GM06990 (cell line): ENCODE measurements around the gene CASP8AP2.

Experiments
- DNase-seq: peaks from one replicate; pipeline ENCODE4 v3.0.0-alpha.2; 2011; ENCODE audit not compliant: insufficient read length; ENCODE audit errors: extremely low read depth
- H3K27me3 ChIP-seq: replicated peaks from 2 replicates; pipeline ENCODE4 v1.6.0; 2011; ENCODE audit warnings: low read length; ENCODE audit not compliant: control insufficient read depth, insufficient read depth
- H3K36me3 ChIP-seq: 2 replicates; pipeline ENCODE4 v1.5.1; 2011; ENCODE audit warnings: low read length; ENCODE audit not compliant: control insufficient read depth, insufficient read depth
- H3K4me3 ChIP-seq: replicated peaks from 2 replicates; pipeline ENCODE4 v1.5.1; 2011; ENCODE audit warnings: low read depth, mild to moderate bottlenecking, control low read depth, low read length
- CTCF ChIP-seq: IDR thresholded peaks from 2 replicates; pipeline ENCODE4 v1.5.1; 2011; ENCODE audit warnings: low read length, control low read depth, mild to moderate bottlenecking, inconsistent platforms; ENCODE audit not compliant: insufficient read depth, poor library complexity, severe bottlenecking

Gene CASP8AP2

GRCh38 chr6:89828988-89829471 lies 650 bp upstream of the CASP8AP2 start:
- Histone ChIP-seq H3K36me3 (no peaks in the 10 kb centered on the region; the same call in 1 of the 2 replicates), H3K27me3 (no peaks in the 10 kb centered on the region), H3K4me3 (peak overlapping the region; percentile 88)
- TF ChIP-seq CTCF: no peak
- no peak for DNase-seq

GRCh38 chr6:89830170-89830809 lies 610 bp downstream of the CASP8AP2 start:
- peak overlapping the region; percentile 77 for H3K4me3 ChIP-seq
- no peaks in the 10 kb centered on the region; the same call in 1 of the 2 replicates for H3K36me3 ChIP-seq
- no peak for TF ChIP-seq CTCF
- DNase-seq: no peak
- H3K27me3 ChIP-seq: no peaks in the 10 kb centered on the region

- no peaks in the 10 kb centered on the region for H3K27me3 ChIP-seq
- H3K36me3 ChIP-seq: no peaks in the 10 kb centered on the region; the same call in 1 of the 2 replicates
- TF ChIP-seq CTCF: no peak
- peak overlapping the region; percentile 29; the same call in 1 of the 2 replicates for H3K4me3 ChIP-seq
- peak; percentile 71 for DNase-seq
Observed at GRCh38 chr6:89834884-89835792, 5.5 kb downstream of the CASP8AP2 start.

- Histone ChIP-seq H3K4me3 (no peak overlapping the region), H3K27me3 (no peaks in the 10 kb centered on the region), H3K36me3 (no peaks in the 10 kb centered on the region; the same call in 1 of the 2 replicates)
- peak; percentile 21 for DNase-seq
- TF ChIP-seq CTCF: no peak
Observed at GRCh38 chr6:89836639-89837222, 7.1 kb downstream of the CASP8AP2 start.

- no peak for TF ChIP-seq CTCF
- H3K4me3 ChIP-seq: no peak overlapping the region
- no peaks in the 10 kb centered on the region; the same call in 1 of the 2 replicates for H3K36me3 ChIP-seq
- H3K27me3 ChIP-seq: no peaks in the 10 kb centered on the region
- no peak for DNase-seq
Observed at GRCh38 chr6:89840538-89840937, 10.9 kb downstream of the CASP8AP2 start.
